HL-60 (cell line): ENCODE data around the gene RPS17.

ENCODE experiments used
- GABPA ChIP-seq: IDR thresholded peaks from 2 replicates; pipeline ENCODE4 v1.6.1; 2012; ENCODE audit warnings: low read depth
- POLR2AphosphoS5 ChIP-seq: IDR thresholded peaks from 2 replicates; pipeline ENCODE4 v1.6.1; 2012; ENCODE audit warnings: low read depth
- SPI1 ChIP-seq: IDR thresholded peaks from 2 replicates; pipeline ENCODE4 v1.6.1; 2012; ENCODE audit warnings: low read depth, mild to moderate bottlenecking, borderline replicate concordance
- TF ChIP-seq, protein P1 (sequence below): IDR thresholded peaks from one replicate; pipeline ENCODE4 v1.5.1; 2011; ENCODE audit warnings: low read length, control low read depth, inconsistent platforms; ENCODE audit not compliant: insufficient read depth
- TF ChIP-seq, protein P2 (sequence below): IDR thresholded peaks from 2 replicates; pipeline ENCODE4 v1.6.1; 2012; ENCODE audit warnings: low read depth; ENCODE audit not compliant: insufficient replicate concordance

DNA sequence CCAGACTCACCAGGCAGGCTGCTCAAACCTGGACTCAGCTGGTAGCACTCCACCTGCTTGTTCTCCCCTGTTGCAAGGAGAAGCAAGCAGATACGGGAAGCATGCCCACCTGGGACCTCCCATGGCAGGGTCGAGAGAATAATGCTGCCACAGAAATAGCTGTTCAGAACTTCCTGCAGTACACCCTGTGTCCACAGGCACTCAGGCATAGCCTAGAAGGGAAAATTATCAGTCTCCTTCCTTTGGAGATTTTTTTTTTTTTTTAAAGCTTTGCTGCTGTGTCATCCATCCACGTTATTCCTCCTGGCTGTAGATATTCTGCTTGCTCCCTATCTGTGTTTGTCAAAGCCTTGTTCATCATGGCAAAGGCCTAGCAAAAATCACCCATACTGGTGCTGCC lies 32.7 kb upstream of the RPS17 start:
- TF ChIP-seq, protein P1, sequence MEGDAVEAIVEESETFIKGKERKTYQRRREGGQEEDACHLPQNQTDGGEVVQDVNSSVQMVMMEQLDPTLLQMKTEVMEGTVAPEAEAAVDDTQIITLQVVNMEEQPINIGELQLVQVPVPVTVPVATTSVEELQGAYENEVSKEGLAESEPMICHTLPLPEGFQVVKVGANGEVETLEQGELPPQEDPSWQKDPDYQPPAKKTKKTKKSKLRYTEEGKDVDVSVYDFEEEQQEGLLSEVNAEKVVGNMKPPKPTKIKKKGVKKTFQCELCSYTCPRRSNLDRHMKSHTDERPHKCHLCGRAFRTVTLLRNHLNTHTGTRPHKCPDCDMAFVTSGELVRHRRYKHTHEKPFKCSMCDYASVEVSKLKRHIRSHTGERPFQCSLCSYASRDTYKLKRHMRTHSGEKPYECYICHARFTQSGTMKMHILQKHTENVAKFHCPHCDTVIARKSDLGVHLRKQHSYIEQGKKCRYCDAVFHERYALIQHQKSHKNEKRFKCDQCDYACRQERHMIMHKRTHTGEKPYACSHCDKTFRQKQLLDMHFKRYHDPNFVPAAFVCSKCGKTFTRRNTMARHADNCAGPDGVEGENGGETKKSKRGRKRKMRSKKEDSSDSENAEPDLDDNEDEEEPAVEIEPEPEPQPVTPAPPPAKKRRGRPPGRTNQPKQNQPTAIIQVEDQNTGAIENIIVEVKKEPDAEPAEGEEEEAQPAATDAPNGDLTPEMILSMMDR = no peak
- TF ChIP-seq POLR2AphosphoS5 (no peak), GABPA (no peak), SPI1 (no peak)
- TF ChIP-seq, protein P2, sequence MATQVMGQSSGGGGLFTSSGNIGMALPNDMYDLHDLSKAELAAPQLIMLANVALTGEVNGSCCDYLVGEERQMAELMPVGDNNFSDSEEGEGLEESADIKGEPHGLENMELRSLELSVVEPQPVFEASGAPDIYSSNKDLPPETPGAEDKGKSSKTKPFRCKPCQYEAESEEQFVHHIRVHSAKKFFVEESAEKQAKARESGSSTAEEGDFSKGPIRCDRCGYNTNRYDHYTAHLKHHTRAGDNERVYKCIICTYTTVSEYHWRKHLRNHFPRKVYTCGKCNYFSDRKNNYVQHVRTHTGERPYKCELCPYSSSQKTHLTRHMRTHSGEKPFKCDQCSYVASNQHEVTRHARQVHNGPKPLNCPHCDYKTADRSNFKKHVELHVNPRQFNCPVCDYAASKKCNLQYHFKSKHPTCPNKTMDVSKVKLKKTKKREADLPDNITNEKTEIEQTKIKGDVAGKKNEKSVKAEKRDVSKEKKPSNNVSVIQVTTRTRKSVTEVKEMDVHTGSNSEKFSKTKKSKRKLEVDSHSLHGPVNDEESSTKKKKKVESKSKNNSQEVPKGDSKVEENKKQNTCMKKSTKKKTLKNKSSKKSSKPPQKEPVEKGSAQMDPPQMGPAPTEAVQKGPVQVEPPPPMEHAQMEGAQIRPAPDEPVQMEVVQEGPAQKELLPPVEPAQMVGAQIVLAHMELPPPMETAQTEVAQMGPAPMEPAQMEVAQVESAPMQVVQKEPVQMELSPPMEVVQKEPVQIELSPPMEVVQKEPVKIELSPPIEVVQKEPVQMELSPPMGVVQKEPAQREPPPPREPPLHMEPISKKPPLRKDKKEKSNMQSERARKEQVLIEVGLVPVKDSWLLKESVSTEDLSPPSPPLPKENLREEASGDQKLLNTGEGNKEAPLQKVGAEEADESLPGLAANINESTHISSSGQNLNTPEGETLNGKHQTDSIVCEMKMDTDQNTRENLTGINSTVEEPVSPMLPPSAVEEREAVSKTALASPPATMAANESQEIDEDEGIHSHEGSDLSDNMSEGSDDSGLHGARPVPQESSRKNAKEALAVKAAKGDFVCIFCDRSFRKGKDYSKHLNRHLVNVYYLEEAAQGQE = no peak
